GM18868 (cell line): ENCODE data around the gene C4orf50.

ENCODE experiments used
- ATAC-seq: cut with Tn5 transposase; IDR thresholded peaks from one replicate; pipeline ENCODE4 v1.9.1; 2021; ENCODE audit warnings: mild to moderate bottlenecking, moderate library complexity; ENCODE audit not compliant: unreplicated experiment

Gene C4orf50

DNA sequence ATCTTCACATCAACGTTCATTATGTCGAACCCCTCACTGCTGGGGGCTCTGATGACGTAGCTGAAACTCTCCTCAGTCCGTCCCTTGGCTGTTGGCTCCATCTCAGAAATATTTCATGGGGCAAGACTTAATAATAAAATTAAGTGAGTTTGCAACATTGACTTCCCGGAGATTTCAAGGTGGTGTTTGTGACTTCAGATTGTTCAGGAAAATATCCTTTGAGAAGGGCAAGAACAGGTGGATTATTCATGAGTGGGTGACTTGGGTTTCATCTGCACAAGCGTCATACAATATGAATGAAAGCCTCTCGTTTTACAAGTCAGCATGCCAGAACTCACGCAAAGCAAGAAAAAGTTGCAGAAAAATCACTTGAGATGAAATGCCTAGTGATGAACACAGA, at the start of gene C4orf50:
TSS of gene C4orf50 (minus strand) at position 101 of the 400 bp plus-strand sequence.
- ATAC-seq, result no peak

DNA sequence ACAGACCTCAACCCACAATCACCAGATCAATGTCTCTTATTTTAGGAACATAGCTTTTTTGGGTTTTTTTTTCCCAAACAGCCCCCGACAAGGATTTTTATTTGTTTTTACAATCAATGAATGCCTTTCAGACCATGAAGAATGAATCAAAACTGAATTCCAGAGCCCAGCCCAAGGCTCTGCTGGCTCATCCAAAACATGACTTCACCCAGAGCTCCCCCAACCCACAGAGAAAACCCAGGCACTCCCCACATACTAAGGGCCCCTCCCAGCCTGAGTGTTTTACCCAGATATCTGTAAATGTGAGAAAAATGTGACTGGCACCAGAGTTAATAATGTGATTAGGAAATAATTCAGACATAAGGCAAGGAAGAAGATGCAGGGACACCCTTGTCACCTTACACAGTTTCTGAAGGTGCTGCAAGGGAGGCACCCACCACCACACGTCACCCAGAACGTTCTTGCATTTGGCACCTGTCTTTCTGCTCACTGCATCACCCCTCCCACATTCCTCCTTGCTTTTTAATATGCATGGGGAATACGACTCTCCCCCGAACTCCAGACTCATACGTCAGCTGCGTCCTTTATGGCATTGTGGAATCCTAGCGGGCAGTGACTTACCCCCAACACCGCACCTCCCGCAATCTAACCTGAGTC, 47.8 kb upstream of the C4orf50 start:
- no peak for ATAC-seq

DNA sequence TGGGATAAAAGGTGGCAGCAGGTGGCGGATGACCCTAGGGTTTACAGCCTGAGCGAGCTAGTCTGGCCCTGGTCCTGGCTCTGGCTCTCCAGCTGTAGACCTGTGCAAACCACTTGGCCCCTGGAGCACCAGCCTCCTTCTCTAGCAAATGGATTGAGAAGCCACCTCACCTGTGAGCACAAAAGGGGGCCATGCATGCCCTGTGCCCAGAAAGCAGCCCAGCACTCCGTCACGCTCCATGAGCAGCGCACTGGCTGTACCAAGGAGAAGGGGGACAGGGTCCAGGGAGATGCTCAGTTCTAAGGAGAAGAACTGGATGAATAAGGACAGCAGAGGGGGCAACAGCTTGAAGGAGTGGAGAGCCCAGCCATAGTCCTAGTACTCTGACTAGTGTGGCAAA, 46.9 kb upstream of the C4orf50 start:
- no peak for ATAC-seq

DNA sequence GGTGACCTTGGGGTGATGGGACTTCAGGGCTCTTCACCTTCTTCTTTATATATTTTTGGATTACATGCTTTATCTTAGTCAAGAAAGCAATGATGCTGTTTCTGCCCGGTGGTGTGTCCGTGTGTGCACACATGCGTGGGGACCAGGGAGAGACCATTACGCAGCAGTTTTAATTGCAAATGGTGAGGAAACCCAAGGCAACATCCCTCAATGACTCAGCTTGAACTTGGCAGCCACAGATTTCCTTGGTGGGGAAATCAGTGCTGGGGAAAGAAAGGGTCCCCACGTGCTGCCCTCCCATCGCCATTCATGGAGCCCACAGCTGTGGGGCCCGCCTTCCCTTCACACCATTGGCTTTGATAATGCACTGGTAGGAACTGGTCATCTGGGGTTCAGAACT, 46.2 kb upstream of the C4orf50 start:
- ATAC-seq, result no peak

DNA sequence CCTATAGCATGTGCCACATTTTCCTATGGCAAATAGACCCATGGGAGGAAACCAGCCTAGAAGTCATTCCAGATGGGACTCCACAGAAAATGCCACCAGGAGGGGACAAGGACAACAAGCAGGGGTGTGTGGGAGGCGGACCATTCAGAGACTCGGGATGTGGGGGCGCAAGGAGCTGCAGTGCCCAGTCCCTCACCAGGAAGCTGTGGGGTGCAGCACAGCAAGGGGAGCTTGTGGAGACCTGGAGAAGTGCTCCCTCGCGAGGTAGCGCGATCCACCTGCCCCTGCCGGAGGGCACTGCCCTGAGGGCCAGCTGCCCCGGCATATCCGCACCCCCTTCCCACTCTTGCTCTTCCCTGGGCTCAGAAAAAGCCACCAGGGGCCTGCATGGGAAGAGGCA, 45.5 kb upstream of the C4orf50 start:
- ATAC-seq, result no peak

DNA sequence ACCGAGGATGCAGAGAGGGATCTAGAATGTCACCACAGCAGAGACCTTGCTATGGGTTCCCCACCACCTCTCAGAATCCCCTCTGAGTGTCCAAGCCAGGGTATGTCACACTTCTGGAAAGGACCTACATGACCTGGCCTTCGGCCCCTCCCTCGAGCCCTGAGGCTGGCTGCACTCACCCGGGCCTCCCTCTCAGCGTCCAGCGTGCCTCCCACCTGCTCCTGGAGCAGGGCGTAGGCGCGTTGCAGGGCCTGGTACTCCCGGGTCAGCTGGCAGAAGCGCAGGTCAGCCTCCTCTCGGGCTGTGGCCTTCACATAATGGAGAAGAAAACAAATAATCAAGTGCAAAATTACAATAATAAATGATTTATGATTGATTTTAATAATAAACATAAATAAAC, 43.9 kb upstream of the C4orf50 start:
- no peak for ATAC-seq

DNA sequence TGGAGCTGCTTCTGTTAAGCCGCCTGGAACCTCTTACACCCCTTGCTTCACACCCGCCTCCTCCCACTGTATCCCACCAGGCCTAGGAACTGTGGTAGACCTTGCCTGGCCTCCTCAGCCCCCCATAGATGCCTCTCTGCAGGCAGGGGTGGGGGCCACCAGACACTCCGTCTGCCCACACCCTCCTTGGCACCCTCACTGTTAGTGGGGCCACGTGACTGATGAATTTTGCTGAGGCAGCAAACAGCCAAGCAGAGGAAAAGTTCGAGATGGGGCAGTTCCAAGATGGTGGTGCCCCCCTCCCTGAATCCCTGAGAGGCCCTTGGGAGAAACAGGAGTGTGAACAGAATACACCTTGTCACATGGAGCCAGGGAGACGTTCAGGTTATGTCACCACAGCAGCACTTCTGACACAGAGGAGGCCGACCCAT, 41.2 kb upstream of the C4orf50 start:
- no peak for ATAC-seq

DNA sequence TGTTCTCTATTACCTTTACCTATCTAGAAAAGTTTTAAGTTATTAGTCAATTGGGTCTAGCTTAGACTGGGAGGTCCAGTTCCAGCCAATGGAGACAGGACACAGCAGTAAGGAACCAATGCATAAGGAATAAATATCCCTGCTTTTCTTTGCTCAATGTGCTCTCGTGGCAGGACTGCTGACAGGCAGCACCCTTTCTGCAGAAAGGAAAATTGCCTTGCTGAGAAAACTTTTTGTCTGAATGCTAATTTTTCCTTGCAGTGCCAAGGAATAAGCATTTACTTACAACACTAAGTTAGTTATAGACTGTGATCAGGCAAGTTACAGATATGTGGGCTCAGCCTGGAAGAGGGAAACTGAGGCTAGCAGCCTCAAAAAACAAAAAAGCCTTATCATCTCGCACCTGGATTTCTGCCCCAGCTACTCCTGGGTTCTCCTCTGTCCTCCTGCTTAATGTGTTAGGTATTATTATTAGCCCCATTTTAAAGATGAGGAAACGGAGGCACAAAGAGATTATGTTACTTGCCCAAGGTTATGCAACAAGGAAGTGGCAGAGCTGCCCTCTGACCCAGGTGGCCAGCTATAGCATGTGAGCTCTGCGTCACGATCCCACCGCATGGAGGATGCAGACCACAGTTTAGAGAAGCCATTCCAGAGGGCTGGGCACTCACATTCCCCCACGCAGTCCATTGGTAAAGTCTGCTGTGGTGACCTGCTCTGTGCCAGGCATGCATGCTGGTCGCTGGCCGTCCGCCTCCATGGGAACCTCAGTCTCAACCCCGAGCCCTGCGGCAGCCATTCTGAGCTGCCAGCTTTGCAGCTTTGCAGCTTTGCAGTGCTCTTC, 40.5 kb upstream of the C4orf50 start:
- ATAC-seq, result no peak

DNA sequence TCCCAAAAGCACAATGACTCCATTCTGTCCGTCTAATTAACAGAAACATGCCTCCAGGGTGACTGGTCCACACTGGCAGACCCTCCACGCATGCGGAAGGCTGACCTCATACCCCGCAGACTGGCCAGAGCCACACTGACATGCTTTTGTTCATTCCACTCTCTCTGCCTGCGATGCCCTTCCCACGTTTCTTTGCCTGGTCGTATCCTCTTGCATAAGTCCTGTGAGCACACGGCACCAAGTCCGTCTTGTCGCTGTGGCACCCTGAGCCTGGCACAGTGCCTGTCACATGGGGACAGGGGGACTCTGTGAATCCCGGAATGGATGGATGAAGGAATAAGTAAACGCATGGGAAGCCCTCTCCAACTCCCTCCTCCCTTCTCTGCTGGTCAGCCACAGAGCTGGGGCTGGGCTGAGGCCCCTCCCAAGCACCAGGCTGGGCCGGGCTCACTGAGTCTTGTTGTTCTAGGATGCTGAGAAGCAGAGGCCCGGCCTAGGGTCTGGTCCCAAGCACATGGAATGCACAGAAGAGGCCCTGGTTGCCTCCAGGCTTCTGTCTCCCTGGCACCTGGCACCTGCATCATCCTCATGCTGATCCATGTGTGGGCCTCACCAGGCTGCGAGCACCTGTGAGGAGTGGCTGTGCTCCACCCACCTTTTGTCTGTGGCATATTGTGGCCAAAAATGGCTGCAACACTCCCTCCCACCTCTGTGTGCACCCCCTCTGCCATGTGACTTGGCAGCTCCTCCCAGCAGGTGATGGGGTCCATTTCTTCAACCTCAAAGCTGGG, 38.9 kb upstream of the C4orf50 start:
- no peak for ATAC-seq

DNA sequence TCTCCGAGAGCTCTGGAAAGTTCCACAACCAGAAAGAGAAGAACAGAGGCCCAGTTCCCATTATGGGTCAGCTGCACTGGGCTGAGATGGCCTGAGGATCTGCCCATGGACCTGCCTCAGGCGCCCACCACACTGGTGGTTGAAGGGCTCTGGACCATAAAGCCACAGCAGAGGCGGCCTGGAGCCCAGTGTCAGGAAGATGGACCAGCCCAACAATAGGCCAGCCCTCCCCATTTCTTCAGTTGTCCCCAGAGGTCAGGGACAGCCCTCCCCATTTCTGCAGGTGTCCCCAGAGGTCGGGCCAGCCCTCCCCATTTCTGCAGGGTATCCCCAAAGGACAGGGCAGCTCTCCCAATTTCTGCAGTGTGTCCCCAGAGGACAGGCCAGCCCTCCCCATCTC, 37.2 kb upstream of the C4orf50 start:
- no peak for ATAC-seq

DNA sequence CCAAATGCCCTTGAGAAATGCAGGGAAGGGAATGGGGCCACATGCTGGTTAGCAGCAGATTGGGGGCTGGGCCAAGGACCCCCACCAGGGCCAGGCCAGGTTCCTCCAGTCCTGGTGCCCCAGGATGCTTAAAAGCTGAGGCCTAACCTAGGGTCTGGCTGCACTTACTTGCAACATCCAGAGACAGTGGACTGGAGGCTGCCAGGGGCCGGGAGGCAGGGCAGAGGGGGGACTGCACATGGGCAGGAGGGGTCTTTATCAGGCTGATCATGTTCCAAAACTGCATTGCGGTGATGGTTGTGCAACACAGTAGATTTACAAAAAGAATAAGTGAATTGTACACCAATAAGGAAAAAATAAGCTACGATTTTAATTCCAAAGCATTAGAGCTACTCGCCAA, 36.8 kb upstream of the C4orf50 start:
- ATAC-seq, result no peak

DNA sequence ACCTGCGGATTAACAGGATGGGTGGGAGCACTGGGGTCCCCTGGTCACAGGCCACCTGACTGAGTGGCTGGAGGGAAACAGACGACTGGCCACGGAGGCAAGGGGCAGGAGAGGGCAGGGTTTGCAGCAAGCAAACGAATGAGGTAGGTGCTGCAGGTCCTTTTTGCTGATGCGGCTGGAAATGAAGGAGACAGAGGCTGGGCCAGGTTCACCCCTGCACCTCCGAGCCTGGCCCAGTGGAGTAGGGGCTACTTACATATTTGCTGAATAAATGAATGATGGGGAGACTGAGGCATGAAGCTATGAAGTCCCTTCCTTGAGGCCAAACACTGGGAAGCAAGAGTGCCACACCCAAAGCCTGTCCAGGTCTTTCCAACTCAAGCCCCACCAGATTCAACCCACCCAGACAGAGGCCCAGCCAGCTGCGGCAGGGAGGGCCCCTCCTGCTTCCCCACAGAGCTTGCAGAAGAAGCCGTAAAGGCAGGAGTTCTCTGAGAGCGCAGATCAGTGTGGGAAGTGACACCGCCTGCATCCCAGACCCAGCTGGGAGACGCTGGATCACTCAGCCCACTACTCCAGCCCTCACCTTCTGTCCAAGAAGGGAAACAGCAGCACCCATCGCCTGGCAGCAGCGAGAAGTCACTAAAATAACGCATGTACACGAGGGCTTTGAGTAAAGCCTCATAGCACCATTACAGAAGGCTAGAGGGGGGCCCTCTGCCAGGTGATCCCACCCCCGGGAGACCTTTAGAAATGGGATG, 36.1 kb upstream of the C4orf50 start:
- ATAC-seq, result no peak

DNA sequence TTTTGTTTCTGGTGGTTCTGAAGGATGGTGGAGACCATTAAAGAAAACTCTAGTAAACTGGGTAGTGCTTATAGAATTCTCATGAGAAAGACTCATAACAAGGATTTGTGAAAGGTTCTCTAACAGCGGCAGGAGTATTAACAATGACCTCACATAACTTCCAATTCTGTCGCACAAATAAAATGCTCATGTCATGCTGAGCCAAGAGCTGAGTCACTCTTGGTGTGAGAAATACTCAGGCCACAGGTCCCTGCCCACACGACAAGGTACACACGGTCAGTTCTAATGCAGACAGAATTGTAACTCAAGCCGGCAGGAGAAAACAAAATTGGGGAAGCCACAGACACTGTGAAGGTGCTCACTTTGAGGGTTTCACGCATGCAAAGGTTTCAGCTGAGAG, 34.4 kb upstream of the C4orf50 start:
- ATAC-seq, result no peak

DNA sequence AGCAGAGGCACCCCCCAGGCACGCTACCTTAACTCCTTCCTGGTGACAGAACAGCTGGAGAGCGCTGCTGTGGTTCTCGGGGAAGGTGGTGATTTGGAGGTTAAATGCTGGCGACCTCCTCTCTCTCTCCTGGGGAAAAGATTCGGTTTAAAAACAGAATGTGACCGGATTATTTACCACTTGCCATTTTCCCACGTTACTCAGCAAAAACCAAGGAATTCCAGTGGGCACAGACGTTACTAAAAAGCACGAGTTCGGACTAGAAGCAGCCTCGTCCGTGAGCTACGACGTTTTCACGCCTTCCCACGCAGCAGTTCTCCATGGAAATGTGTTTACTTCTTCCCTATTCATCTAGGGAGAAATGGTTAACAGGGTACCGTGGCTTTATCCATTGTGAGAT, 32.3 kb upstream of the C4orf50 start:
- no peak for ATAC-seq

DNA sequence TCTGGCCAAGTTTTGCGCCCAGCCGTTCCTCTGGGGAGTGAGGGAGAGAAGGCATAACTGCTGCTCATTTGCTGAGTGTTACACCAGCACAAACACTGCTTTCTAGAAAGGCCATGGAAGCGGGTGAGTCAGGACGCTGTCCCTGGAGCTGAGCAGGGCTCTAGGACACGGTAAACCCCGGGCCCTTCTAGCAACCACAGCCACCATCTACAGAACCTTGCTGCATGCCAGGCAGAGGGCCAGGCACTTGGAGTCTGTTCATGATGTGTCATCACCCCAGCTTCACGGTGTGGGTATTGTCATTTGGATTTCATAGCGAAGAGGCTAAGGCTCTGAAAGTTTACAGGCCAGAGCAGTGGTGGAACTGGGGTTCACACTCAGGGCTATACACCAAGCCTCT, 31.8 kb upstream of the C4orf50 start:
- no peak for ATAC-seq

DNA sequence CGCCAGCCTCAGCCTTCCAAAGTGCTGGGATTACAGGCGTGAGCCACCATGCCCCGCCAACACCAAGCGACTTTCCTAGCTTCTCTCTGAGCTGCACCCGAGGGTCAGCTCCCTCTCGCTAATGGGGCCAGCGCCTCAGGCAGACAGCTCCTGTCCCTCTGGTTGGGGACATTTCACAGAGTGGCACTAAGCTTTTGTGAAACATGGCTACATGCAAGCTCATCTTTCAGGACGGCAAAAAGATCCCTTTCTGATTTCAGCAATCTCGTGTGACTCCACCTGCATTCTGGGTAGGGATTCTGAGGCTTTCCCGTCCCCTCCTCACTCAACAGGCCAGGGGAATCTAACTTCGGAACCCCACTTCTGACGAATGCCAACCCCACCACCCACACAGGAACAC, 31.0 kb upstream of the C4orf50 start:
- no peak for ATAC-seq

DNA sequence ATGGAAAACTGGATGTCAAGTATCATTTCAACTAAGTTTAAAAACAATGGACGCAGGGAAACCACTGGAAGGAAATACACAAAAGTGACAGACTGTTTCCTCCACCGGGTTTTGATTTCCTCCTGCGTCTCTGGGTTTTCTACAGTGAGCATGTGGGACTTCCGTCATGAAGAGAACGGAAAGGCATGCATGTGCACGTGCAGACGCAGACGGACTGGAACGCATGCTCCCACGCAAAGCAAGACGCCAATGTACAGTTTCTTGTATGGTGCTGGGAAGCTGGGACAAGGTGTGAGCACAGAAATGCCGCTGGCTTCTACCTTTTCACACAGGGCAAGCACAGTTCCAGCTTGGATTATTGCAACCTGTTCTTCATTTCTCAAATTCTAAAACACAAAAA, 30.3 kb upstream of the C4orf50 start:
- ATAC-seq, result no peak

DNA sequence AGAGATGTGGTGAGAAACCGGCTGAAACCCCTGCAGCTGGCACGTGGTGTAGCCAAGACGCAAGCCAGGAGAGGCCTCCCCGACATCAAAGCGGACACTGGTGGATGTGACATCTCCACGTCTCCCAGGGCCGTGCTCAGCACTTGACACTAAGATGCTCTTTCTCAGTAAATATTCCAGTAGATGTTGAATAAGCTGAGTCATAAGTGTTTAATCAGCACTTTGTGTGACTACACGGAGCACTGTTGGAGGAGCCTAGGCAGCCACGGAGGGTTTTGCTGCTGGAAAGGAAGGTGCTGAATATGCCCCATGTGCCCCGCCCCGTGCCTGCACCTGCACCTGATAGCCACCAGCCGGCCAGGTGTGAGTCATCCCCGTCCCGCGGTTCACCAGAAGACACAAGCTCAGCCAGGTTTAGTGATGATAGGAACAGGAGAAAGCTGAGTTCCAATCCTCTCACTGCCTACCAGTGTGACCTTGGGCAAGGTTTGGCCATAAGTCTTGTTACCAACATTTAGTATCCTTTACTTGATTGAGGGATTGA, 29.0 kb upstream of the C4orf50 start:
- ATAC-seq, result no peak

DNA sequence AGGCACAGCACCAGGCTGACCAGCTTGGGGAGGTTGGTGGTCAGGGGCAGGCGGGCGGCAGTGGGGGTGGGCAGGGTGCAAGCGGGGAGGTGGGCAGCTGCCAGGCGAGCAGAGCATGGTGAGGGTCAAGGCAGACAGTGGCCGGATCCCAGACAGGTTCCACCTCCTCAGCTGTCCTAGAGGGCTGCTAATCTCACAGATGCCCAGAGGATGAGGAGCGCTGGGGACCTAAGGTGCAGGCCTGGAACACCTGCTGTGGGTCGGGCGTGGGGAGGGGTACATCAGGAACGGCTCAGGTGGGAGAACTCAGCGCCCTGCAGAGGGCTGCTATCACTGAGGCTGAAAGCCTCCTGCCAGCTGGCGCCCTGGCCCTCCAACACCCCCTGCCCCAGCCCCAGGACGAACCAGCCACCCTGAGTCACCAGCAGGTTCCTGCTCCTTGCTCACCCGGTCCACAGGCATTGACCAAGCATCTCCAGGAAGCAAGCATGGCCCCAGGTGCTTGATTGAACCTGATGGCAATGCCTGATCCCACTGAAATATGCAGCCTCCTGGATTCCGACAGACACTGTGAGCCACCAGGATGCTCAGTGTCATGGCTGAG, 28.4 kb upstream of the C4orf50 start:
- ATAC-seq, result no peak

DNA sequence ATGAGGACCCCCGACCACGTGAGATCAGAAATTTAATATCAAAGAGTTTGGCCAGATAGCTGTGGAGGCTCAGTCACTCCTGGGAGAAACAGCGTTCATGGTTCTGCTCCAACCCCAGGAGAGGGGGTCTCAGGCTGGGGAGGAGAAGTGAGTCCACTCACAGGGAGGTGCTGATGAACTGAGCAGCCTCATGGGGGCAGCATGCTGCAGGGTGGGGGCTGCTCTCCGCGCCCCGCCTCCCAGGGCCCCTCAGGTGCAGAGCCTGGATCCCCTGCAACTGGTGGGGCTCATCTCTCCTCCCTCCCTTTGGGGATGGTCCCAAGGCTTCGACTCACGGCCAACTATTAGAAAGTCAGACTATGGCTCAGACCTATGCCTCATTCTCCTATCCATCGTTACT, 26.6 kb upstream of the C4orf50 start:
- no peak for ATAC-seq
